ENCODE data around the gene PTPRR.

PTPRR gene

DNA sequence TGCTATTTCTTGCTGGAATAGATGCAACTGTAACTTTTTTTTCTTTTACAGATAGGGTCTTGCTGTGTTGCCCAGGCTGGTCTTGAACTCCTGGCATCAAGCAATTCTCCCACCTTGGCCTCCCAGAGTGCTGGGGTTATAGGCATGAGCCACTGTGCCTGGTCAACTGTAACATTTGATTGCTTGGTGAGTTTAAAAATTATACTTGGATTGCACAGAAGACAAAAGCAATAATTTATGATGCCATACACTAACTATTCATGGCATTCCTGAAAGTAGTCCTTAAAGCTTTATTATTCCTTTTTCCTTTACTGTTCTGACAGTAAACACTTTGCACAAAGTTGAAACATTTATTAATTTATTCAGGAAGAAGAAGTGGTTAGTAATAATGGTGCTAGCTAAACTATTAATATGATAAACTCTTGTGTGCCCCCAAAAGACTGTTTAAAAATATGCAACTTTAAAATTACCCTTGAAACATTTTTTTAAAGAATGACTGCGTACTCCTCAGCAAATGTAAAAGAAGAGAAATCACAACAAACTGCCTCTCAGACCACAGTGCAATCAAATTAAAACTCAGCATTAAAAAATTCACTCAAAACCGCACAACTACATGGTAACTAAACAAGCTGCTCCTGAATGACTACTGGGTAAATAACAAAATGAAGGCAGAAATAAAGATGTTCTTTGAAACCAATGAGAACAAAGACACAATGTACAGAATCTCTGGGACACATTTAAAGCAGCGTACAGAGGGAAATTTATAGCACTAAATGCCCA, 291.6 kb downstream of the PTPRR start:
- Mint-ChIP-seq H3K36me3 (ENCODE audit: low read depth) (no peaks in the 10 kb centered on the region), H3K4me1 (no peaks in the 10 kb centered on the region), H3K9me3 (peaks cover 10% of the 10 kb centered on the region), H3K4me3 (no peak overlapping the region), H3K27ac (no peak overlapping the region), H3K27me3 (ENCODE audit: low read depth) (peaks cover 10% of the 10 kb centered on the region)
- TF ChIP-seq CTCF (IDR thresholded peaks at IDR 0.05; ENCODE audit: unreplicated experiment in 3 of 3): no peak

- Mint-ChIP-seq H3K27ac (no peak overlapping the region), H3K36me3 (ENCODE audit: low read depth) (no peaks in the 10 kb centered on the region), H3K4me1 (no peaks in the 10 kb centered on the region), H3K4me3 (no peak overlapping the region), H3K27me3 (ENCODE audit: low read depth) (peaks cover 10% of the 10 kb centered on the region), H3K9me3 (peaks cover 10% of the 10 kb centered on the region)
- no peak for TF ChIP-seq CTCF (IDR thresholded peaks at IDR 0.05; ENCODE audit: unreplicated experiment in 3 of 3)
Observed at GRCh38 chr12:70627677-70628076, 292.9 kb downstream of the PTPRR start.

GRCh38 chr12:70626180-70626579, 294.4 kb downstream of the PTPRR start:
- no peak for TF ChIP-seq CTCF (IDR thresholded peaks at IDR 0.05; ENCODE audit: unreplicated experiment in 3 of 3)
- Mint-ChIP-seq H3K27me3 (ENCODE audit: low read depth) (peaks cover 10% of the 10 kb centered on the region), H3K36me3 (ENCODE audit: low read depth) (no peaks in the 10 kb centered on the region), H3K4me3 (no peak overlapping the region), H3K27ac (no peak overlapping the region), H3K4me1 (no peaks in the 10 kb centered on the region), H3K9me3 (peaks cover 10% of the 10 kb centered on the region)

GRCh38 chr12:70619471-70620152, 300.9 kb downstream of the PTPRR start:
- no peaks in the 10 kb centered on the region for H3K9me3 Mint-ChIP-seq
- H3K27ac Mint-ChIP-seq: no peak overlapping the region
- peaks cover 6% of the 10 kb centered on the region for H3K4me1 Mint-ChIP-seq
- no peak for TF ChIP-seq CTCF (IDR thresholded peaks at IDR 0.05; ENCODE audit: unreplicated experiment in 3 of 3)
- no peak overlapping the region for H3K4me3 Mint-ChIP-seq
- H3K36me3 Mint-ChIP-seq (ENCODE audit: low read depth): no peaks in the 10 kb centered on the region
- H3K27me3 Mint-ChIP-seq (ENCODE audit: low read depth): no peaks in the 10 kb centered on the region

DNA sequence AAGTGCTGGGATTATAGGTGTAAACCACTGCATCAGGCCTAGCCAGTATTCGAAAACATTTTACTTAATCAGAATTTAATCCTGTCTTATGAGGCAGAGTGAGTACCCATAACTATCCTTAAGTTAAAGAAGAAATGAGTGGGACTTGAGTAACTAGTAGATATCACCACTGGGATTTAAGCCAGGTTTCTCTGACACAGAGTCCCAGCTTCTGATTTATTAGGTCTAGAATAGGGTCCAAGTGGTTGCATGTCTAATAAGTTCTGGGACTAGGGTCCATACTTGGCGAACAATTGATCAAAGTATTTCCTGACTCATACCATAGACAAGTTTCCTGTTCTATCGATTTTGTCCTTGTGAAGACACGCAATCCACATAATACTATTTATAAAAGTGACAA, 302.2 kb downstream of the PTPRR start:
- peaks cover 6% of the 10 kb centered on the region for H3K4me1 Mint-ChIP-seq
- H3K9me3 Mint-ChIP-seq: no peaks in the 10 kb centered on the region
- no peaks in the 10 kb centered on the region for H3K36me3 Mint-ChIP-seq (ENCODE audit: low read depth)
- no peaks in the 10 kb centered on the region for H3K27me3 Mint-ChIP-seq (ENCODE audit: low read depth)
- H3K27ac Mint-ChIP-seq: no peak overlapping the region
- TF ChIP-seq CTCF (IDR thresholded peaks at IDR 0.05; ENCODE audit: unreplicated experiment in 3 of 3): no peak
- no peak overlapping the region for H3K4me3 Mint-ChIP-seq

Measured in nephron (organoid).